A673 (cell line): ENCODE results near the gene C16orf86. TPM values are rescaled to one million over a fixed set of nuclear protein-coding genes. Genes with fewer than 3 reads are reported as not detected.
A peak's percentile ranks its signal among the peaks of the same experiment; 100 is the strongest.

Experiments used
- BruUV-seq: library from RNA; stranded (reverse); fragments of 400-500 nt; replicated peaks from 2 replicates; lab custom pipeline; 2021; lab: Mats Ljungman, UMichigan
- CTCF ChIA-PET: fragments of 300-600 bp; sonication (Branson Sonifier 250); formaldehyde crosslinking; loops from one replicate; lab custom pipeline; 2022; ENCODE audit warnings: antibody characterized with exemption; lab: Charles Lee
- POLR2A ChIA-PET: fragments of 300-600 bp; sonication (Branson Sonifier 250); formaldehyde crosslinking; loops from one replicate; lab custom pipeline; 2022; ENCODE audit warnings: antibody characterized with exemption; ENCODE audit not compliant: low non-redundant PET; lab: Charles Lee
- DNase-seq: peaks from one replicate; pipeline ENCODE4 v3.0.0-alpha.2; 2015; ENCODE audit warnings: low spot score
- H3K27ac ChIP-seq: fragments of 200-600 bp; sonication (generic); 2 replicates; pipeline ENCODE4 v1.5.1; 2016; ENCODE audit warnings: mixed run types, low read depth, mild to moderate bottlenecking, mixed read lengths, antibody characterized with exemption, low read length; ENCODE audit not compliant: poor library complexity, severe bottlenecking
- H3K27me3 ChIP-seq: fragments of 200-600 bp; sonication (generic); replicated peaks from 2 replicates; pipeline ENCODE4 v1.6.1; 2017; ENCODE audit warnings: mixed run types, low read depth, mild to moderate bottlenecking, mixed read lengths, antibody characterized with exemption, low read length; ENCODE audit not compliant: insufficient read depth, poor library complexity
- H3K36me3 ChIP-seq: fragments of 200-600 bp; sonication (generic); 2 replicates; pipeline ENCODE4 v1.6.1; 2016; ENCODE audit warnings: mixed run types, mild to moderate bottlenecking, mixed read lengths, antibody characterized with exemption, low read length; ENCODE audit not compliant: insufficient read depth, poor library complexity, severe bottlenecking
- H3K4me1 ChIP-seq: fragments of 200-600 bp; sonication (generic); 2 replicates; pipeline ENCODE4 v1.6.1; 2017; ENCODE audit warnings: mixed run types, mild to moderate bottlenecking, mixed read lengths, antibody characterized with exemption, low read length; ENCODE audit not compliant: insufficient read depth, poor library complexity, severe bottlenecking
- H3K4me3 ChIP-seq: fragments of 200-600 bp; sonication (generic); 2 replicates; pipeline ENCODE4 v1.5.1; 2016; ENCODE audit warnings: low read depth, mixed run types, mild to moderate bottlenecking, mixed read lengths, low read length; ENCODE audit not compliant: poor library complexity, severe bottlenecking
- H3K9me3 ChIP-seq: fragments of 200-600 bp; sonication (generic); 2 replicates; pipeline ENCODE4 v1.6.1; 2016; ENCODE audit warnings: mixed run types, low read depth, mild to moderate bottlenecking, mixed read lengths, antibody characterized with exemption, low read length; ENCODE audit not compliant: poor library complexity, severe bottlenecking
- EZH2 ChIP-seq: fragments of 200-600 bp; sonication (generic); IDR thresholded peaks from 2 replicates; pipeline ENCODE4 v1.6.1; 2017; ENCODE audit warnings: borderline replicate concordance, low read depth, mild to moderate bottlenecking, mixed read lengths, antibody characterized with exemption, low read length; ENCODE audit not compliant: poor library complexity, severe bottlenecking
- intact Hi-C: fragments of 100-400 bp; cut with micrococcal nuclease; formaldehyde crosslinking; loops from one replicate; pipeline ENCODE4 v1.10.0; 2022; ENCODE audit not compliant: unreplicated experiment
- total RNA-seq: library from RNA; stranded (reverse); gene quantifications from 2 replicates; pipeline ENCODE4 v1.2.3, GENCODE V29; 2021
- TF ChIP-seq, protein P1 (sequence below): fragments of 300-800, 200-600 bp; sonication (generic); conservative IDR thresholded peaks from 2 replicates; pipeline ENCODE4 v1.5.1; 2017; ENCODE audit warnings: low read depth, mild to moderate bottlenecking, antibody characterized with exemption, low read length, moderate library complexity, mixed read lengths

C16orf86 gene
- total RNA-seq, 1 experiment from 2014 or later, result not detected

DNA sequence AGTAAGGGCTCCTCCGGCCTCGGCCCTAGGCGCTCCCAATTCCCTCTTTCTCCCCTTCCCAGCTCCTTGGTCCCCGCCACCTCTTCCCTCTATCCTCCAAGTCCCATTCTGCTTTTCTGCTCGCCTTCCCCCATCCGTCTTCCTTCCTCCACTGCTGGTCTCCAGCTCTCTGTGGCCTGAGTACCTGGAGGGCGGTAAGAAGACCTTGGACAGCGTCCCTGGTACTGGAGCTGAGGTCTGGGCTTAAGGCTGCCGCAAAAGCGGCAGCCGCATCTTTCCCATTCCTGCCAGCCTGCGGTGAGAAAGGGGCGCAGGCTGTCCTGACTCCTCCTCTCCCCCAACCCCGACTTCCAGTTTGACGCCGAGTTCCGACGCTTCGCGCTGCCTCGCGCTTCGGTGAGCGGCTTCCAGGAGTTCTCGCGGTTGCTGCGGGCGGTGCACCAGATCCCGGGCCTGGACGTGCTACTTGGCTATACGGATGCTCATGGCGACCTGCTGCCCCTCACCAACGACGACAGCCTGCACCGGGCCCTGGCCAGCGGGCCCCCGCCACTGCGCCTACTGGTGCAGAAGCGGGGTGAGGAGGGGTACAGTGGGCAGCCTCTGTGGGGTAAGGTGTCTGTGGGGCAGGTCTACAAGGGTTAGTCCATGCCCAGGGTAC is 5.4 kb upstream of the C16orf86 start:
- intact Hi-C loops, result no loop called here
- ChIA-PET CTCF (interaction anchor here (1.5 to 1.6 kb wide), 2 partner anchors 11 to 147 kb away, joined by 3 to 5 read pairs; no protein-coding TSS in a partner anchor), POLR2A (no interaction called here)
- Histone ChIP-seq H3K27me3 (no peaks in the 10 kb centered on the region), H3K4me3 (peak overlapping the region; percentile 66), H3K9me3 (no peaks in the 10 kb centered on the region), H3K4me1 (peaks cover 12% of the 10 kb centered on the region), H3K36me3 (peaks cover 6% of the 10 kb centered on the region), H3K27ac (peak overlapping the region; percentile 61)
- BruUV-seq, result no TSS peak
- no peak for DNase-seq
- no peak for TF ChIP-seq EZH2
- TF ChIP-seq, protein P1, sequence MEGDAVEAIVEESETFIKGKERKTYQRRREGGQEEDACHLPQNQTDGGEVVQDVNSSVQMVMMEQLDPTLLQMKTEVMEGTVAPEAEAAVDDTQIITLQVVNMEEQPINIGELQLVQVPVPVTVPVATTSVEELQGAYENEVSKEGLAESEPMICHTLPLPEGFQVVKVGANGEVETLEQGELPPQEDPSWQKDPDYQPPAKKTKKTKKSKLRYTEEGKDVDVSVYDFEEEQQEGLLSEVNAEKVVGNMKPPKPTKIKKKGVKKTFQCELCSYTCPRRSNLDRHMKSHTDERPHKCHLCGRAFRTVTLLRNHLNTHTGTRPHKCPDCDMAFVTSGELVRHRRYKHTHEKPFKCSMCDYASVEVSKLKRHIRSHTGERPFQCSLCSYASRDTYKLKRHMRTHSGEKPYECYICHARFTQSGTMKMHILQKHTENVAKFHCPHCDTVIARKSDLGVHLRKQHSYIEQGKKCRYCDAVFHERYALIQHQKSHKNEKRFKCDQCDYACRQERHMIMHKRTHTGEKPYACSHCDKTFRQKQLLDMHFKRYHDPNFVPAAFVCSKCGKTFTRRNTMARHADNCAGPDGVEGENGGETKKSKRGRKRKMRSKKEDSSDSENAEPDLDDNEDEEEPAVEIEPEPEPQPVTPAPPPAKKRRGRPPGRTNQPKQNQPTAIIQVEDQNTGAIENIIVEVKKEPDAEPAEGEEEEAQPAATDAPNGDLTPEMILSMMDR, result no peak

DNA sequence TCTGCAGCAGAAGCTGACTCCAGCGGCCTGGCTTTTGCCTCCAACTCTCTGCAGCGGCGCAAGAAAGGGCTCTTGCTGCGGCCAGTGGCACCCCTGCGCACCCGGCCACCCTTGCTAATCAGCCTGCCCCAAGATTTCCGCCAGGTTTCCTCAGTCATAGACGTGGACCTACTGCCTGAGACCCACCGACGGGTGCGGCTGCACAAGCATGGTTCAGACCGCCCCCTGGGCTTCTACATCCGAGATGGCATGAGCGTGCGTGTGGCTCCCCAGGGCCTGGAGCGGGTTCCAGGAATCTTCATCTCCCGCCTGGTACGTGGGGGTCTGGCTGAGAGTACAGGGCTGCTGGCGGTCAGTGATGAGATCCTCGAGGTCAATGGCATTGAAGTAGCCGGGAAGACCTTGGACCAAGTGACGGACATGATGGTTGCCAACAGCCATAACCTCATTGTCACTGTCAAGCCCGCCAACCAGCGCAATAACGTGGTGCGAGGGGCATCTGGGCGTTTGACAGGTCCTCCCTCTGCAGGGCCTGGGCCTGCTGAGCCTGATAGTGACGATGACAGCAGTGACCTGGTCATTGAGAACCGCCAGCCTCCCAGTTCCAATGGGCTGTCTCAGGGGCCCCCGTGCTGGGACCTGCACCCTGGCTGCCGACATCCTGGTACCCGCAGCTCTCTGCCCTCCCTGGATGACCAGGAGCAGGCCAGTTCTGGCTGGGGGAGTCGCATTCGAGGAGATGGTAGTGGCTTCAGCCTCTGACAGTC is 4.5 kb upstream of the C16orf86 start:
- H3K4me3 ChIP-seq, result no peak overlapping the region
- no TSS peak for BruUV-seq

DNA sequence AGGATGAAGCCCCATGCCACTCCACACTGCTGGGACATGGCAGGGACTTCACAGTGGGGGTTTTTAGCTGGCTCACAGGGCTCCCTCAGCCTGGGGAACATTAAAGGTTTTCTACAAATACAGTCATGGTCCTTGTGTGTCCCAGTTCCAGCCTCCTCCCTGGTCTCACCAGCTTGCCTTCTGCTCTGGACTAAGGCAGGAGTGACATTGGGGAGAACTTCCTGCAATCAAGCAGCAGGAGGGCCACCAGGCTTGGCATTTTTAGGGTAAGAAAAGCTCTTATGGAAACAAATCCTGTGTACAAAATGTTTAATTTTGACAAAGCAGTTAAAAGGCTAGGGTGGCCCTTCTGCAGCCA is 4.0 kb upstream of the C16orf86 start:
- H3K9me3 ChIP-seq, result no peaks in the 10 kb centered on the region
- H3K27me3 ChIP-seq, result no peaks in the 10 kb centered on the region
- POLR2A ChIA-PET, result interaction anchor here (0.9 kb wide), 1 partner anchor 104 kb away, joined by 3 read pairs; no protein-coding TSS in a partner anchor
- CTCF ChIA-PET, result interaction anchor here (1.1 to 1.4 kb wide), 3 partner anchors 10 to 142 kb away, joined by 3 to 4 read pairs (median 4); no protein-coding TSS in a partner anchor
- H3K36me3 ChIP-seq, result peaks cover 6% of the 10 kb centered on the region
- TF ChIP-seq, protein P1, result no peak
- no peak for TF ChIP-seq EZH2
- H3K4me3 ChIP-seq, result no peak overlapping the region
- no TSS peak for BruUV-seq
- DNase-seq, result no peak
- intact Hi-C loops, result no loop called here
- H3K27ac ChIP-seq, result no peak overlapping the region
- peaks cover 21% of the 10 kb centered on the region for H3K4me1 ChIP-seq

More for the DNA sequence above, 4.5 kb upstream of the C16orf86 start:
- H3K27ac ChIP-seq, result no peak overlapping the region
- no peak for DNase-seq
- H3K36me3 ChIP-seq, result peaks cover 6% of the 10 kb centered on the region
- intact Hi-C loops, result no loop called here
- peaks cover 15% of the 10 kb centered on the region for H3K4me1 ChIP-seq
- ChIA-PET POLR2A (no interaction called here), CTCF (interaction anchor here (1.4 kb wide), 2 partner anchors 115 to 141 kb away, joined by 3 to 4 read pairs; no protein-coding TSS in a partner anchor)
- no peak for TF ChIP-seq EZH2
- TF ChIP-seq, protein P1, result no peak
- H3K9me3 ChIP-seq, result no peaks in the 10 kb centered on the region
- no peaks in the 10 kb centered on the region for H3K27me3 ChIP-seq
